Measurements from ENCODE around the gene PLEKHJ1.
"Not testable (repeated sequence)": the region's sequence is repeated elsewhere in the genome, so short reads cannot be mapped to it uniquely, and the experiment has no call there.

The PLEKHJ1 gene

DNA sequence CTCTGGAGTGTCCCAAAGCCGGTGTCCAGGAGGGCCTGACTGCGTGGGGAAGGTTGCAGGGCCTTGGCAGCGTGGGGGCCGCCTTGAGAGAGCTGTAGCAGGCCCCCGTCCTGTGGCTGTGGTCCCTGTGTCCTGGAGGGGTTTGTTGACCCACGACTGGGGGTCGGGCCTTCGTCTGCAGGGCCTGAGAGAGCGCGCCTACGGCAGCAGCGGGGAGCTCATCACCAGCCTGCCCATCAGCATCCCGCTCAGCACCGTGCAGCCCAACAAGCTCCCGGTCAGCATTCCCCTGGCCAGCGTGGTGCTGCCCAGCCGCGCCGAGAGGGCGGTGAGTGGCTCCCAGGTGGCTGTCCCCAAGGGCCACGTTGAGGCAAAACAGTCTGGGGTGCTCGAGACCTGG is 18.5 kb downstream of the PLEKHJ1 start:
- no peak for DNase-seq

GRCh38 chr19:2216361-2217225 is 19.5 kb downstream of the PLEKHJ1 start:
- no peak for DNase-seq

GRCh38 chr19:2215281-2215751 is 20.8 kb downstream of the PLEKHJ1 start:
- DNase-seq, result peak; percentile 58

DNA sequence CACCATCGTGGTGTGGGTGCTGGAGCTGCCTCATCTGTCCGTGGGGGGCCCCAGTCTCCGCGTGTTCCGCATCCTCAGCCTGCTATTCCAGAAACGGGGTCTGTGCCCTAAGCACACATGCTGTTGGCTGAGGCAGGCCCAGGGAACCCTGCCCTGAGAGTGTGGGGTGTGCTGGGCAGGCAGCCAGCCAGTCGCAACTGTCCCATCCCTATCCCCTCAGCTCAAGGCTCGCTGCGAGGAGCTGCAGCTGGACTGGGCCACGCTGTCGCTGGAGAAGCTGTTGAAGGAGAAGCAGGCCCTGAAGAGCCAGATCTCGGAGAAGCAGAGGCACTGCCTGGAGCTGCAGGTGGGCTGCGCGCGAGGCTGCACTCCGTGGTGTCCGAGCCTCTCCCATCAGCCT is 21.9 kb downstream of the PLEKHJ1 start:
- DNase-seq, result no peak

DNA sequence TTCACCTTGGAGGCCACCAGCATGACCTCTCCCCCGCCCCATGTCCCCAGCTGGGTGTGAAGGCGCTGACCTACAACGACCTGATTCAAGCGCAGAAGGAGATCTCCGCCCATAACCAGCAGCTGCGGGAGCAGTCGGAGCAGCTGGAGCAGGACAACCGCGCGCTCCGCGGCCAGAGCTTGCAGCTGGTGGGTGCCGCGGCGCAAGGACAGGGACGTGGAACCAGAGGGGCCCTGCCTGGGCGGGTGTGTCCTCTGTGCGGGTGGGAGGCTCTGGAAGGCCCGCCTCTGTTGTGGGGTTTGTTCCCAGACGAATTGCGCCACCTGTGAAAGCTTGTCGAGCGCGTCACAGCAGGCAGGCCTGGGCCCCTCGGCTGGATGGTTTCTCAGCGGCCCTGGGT is 22.3 kb downstream of the PLEKHJ1 start:
- no peak for DNase-seq

DNA sequence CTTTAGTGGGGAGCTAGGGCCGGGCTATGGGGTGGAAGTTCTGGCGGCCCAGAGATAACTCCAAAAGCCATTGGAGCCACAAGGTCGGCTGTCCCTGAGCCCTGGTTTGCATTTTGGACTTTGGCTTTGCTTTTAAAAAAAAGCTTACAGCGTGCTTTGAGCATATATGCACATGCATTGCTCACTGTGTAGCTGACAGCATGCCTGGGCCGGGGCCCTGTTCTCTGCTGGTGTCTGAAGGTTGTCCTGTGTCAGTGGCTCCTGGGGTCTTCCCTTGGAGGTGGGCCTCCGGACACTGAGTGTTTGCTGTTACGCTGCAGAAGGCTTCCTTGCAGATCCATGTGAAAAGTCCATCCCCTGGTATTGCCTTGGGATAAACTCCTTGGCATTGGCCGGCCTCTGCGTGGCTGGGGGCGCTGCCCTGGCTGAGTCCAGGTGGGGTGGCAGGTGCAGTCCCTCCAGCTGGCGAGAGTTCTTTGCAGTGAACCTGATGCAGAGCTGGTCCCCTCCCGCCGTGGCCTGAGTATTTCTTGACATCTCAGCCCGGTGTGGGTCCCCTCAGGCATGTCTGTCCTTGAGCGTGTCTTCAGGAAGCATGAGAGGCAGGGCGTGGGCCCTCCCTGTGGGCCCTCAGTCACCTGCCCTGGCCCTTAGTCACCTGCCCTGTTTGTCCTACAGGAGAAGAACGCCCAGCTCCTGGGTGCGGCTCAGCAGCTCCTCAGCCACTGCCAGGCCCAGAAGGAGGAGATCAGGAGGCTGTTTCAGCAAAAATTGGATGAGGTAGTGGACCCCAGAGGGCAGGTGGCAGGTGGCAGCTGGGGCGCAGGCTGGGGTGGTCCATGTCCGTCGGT is 23.0 kb downstream of the PLEKHJ1 start:
- DNase-seq, result no peak

DNA sequence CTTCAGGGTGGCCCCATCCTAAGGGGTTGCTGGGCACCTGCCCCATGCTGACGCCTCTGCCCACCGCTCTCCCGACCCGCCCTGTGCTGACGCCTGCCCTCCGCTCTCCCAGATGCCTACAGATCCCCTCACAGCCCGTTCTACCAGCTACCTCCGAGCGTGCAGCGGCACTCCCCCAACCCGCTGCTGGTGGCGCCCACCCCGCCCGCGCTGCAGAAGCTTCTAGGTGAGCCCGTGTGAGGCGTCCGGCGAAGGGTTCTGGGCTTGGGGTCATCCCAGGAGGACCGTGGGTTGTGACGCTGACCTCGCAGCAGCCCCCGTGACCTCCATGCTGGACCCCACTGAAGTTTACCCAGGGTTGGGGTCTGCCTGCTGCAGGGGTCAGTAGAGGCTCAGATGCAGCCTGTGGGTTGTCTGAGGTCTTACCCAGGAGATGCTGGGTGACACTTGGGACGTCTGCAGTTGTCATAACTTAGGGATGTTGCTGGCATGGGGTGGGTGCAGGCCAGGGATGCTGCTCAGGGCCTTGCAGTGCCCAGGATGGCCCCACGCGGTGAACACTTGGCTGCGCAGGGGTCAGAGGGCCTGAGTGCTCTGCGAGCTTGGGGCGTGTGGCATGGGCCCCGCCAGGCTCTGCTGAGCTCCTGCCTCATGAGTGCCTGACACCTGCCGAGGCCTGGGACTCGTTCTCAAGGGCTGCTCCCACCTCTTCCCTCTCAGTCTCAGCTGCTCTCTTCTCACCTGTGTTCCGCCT is 25.0 kb downstream of the PLEKHJ1 start:
- DNase-seq, result no peak

GRCh38 chr19:2210206-2210605 is 25.9 kb downstream of the PLEKHJ1 start:
- DNase-seq, result no peak

DNA sequence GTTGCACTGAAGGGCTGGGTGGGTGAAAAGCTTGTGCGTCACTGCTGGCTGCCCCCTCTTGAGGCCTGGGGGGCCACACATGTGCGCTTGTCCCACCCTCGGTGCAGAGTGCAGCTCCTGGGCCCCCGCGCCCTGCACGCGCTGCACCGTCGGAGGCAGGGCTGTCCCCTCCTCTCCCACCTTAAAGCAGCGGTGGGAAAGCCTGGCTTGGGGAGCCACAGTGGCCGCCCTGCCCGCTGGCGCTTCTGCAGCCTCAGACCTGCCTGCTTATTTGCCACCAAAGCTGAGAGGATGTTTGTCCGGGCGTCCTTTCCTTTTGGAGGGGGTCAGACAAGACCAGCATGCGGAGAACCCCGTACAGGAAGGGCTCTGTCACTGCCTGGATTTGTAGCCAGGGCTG is 26.7 kb downstream of the PLEKHJ1 start:
- no peak for DNase-seq

DNA sequence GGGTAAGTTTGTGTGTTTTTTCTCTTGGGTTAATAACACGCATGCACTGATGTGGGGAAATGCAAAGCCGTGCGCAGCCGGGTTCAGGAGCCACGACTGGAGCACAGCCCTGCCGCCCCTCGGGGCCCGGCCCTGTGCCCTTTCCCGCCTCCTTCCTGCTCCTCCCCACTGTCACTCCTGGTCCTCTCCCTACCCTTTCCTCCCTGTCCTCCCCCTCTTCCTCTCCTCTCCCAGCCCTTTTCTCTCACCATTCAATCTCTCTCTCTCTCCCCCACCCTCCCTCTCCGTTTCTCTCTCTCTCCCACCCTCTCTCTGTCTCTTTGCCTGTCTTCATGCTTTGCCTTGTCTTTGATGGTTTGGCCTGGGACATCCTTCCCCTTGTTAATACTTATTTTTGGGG is 27.2 kb downstream of the PLEKHJ1 start:
- no peak for DNase-seq

DNA sequence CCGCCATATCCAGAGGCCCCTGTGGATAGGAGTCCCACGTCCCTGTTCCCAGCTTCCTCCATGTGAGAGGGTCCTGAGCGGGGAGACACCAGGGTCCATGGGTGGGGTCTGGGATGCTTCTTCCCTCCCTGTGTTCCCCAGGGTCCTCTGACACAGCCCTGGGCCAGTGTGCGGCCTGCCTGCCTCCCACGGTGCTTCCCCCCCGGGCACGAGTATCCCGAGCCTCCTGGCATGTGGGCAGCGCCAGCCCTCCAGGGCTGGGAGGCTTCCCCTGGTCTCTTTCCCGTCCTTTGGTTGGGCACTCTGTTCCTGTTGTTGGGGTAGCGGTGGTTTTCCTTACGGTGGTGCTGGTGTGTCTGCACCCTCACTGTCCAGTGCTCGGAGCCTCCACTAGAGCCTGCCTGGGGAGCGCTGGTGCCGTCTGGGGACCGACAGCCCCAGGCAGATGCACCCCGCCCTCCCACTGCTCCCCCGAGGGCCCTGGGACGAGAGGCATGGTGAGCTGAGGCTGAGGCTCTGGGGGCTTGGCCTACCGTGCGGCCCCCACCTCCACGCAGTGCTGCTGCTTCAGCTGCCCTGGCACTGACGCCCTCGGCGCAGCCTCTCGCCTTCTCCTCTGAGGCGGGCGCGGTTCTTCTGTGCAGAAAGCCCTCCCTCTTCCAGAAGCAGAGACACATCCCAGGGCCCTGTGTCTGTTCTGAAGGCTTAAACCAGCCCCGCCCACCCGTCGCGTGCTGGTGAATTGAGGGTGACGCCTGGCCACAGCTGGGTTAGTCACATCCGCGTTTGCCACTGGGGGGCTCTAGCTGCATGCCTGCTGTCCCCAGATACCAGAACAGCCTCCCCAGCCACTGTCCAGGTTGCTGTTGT is 27.9 kb downstream of the PLEKHJ1 start:
- DNase-seq, result peak; percentile 33

DNA sequence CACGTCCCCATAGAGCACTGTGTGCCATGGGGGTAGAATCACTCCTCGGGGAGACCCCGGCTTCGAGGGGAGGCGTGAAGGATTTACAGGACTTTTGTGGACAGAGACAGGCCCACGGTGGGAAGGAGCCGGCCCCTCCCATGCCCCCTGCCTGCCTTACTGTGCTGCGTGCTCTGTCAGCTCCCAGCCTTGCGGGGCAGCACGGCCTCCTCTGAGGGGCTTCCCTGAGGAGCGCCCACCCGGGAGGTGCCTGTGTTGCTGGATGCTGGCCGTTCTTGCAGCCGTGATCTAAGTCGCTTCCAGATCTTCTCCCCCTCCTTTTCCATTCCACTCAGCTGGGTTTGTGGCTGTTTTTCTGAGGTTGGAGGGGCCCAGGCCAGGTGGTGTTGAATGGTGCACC is 29.1 kb downstream of the PLEKHJ1 start:
- DNase-seq, result no peak

GRCh38 chr19:2202366-2202765 is 33.8 kb downstream of the PLEKHJ1 start:
- DNase-seq, result no peak

- no peak for DNase-seq
Measured at GRCh38 chr19:2201473-2202148, 34.5 kb downstream of the PLEKHJ1 start.

DNA sequence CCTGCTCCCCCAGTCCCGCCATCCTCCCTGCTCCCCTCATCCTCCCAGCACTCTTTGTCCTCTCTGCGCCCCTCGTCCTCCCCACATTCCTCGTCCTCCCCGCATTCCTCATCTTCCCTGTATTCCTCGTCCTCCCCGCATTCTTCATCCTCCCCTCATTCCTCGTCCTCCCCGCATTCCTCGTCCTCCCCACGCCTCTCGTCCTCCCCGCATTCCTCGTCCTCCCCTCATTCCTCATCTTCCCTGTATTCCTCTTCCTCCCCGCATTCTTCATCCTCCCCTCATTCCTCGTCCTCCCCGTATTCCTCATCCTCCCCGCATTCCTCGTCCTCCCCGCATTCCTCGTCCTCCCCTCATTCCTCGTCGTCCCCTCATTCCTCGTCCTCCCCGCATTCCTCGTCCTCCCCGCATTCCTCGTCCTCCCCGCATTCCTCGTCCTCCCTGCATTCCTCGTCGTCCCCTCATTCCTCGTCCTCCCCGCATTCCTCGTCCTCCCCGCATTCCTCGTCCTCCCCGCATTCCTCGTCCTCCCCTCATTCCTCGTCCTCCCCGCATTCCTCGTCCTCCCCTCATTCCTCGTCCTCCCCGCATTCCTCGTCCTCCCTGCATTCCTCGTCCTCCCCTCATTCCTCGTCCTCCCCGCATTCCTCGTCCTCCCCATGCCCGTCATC is 35.4 kb downstream of the PLEKHJ1 start:
- not testable (repeated sequence) for DNase-seq

DNA sequence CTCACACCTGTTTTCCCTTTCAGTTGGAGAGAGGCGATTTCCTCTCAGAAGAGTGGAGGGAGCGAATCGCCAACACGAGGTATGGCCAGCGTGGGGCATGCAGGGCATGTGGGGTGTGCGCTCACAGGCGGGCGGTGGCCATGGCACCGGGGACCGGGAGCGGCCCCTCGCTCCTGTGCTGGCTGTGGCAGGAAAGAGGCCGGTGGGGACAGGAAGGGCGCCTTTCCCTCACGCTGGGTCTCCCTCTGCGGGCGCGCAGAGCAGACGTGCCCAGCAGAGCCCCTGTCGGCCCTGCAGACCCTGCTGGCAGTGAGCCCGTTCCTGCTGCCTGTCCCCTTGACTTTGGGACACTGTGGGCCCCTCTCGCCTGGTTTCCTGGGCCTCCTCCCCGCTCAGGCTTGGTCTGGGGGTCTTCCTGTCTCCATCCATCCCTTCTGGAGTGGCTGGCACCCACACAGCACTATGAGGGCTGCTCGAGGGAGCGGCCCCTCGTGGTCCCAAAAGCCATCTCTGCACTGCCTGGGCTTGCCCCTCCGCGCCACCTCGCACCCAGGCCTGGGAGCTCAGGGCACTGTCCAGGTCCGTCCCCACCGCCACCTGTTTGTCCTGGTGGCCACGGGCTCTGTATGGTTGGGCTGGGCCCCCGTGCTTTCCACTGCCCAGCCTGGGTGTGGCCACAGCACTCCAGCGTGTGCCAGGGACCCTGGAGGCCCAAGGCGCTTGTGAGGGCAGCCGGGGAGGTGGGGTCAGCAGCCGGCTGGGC is 36.1 kb downstream of the PLEKHJ1 start:
- DNase-seq, result no peak

GRCh38 chr19:2199215-2199614 is 36.9 kb downstream of the PLEKHJ1 start:
- DNase-seq, result no peak

- no peak for DNase-seq
Measured at GRCh38 chr19:2198317-2198716, 37.8 kb downstream of the PLEKHJ1 start.

- no peak for DNase-seq
Measured at GRCh38 chr19:2197270-2197669, 38.9 kb downstream of the PLEKHJ1 start.

GRCh38 chr19:2195914-2196313 is 40.2 kb downstream of the PLEKHJ1 start:
- no peak for DNase-seq
